Measurements from ENCODE around the gene UPP1.
A peak's percentile ranks its signal among the peaks of the same experiment; 100 is the strongest.

Gene UPP1

DNA sequence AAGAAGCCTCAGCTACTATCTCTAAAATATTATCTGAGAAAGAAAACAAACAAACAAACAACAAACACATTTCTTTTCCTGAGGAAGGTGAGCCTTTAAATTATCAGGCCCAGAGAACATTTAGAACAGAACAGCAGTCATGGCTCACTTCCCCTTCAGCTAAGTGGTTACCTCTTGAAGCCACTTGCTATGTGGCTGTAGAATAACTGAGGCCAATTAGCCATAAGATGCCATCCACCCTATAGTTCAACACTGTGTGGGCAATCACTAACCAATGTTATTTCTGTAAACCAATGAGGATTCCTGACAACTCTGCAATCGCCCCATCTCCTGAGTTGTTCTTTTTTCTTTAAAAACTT lies 3.7 kb upstream of the UPP1 start:
- no peak for DNase-seq (ENCODE audit: low read depth, low spot score)

GRCh38 chr7:48085942-48086341 lies 3.1 kb upstream of the UPP1 start:
- DNase-seq (ENCODE audit: low read depth, low spot score), result no peak

GRCh38 chr7:48087349-48087748 lies 1.7 kb upstream of the UPP1 start:
- DNase-seq (ENCODE audit: low read depth, low spot score), result no peak

GRCh38 chr7:48088559-48089045 lies 463 bp upstream of the UPP1 start:
- peak; percentile 96 for DNase-seq (ENCODE audit: low read depth, low spot score)

DNA sequence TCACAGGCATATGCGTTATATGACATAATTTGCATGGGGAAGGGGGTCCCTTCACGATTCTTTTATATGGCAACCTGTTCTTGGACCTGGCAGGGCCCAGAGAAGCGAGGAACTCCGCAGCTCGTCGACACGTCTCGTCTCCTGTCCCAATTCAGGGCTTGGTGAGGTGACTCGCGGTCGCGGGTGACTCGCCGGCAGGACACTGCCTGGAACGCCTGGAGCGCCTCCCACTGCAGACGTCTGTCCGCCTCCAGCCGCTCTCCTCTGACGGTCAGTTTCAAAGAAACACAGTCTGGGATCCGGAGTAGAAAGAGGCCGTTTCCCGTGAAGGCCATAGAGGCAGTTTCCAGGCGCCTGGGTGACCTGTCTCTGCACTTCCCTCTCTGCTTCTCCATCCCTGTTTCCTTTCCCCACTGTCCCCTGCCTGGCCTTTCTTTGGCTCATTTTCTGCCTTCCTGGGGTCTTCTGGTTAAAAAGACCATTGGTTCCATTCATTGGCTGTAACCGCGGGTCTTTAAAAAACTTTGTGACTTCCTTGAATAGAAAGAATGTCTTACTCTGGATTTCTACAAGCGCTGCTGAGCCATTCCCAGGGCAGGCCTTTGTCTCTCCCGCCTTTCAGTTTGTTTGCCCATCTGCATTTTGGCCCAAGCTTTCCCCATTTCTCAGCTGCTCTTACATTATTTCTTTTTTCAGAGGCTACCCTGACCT lies 1.2 kb downstream of the UPP1 start:
- DNase-seq (ENCODE audit: low read depth, low spot score), result peak; percentile 65

- no peak for DNase-seq (ENCODE audit: low read depth, low spot score)
Observed at GRCh38 chr7:48091506-48092433, 2.7 kb downstream of the UPP1 start.

DNA sequence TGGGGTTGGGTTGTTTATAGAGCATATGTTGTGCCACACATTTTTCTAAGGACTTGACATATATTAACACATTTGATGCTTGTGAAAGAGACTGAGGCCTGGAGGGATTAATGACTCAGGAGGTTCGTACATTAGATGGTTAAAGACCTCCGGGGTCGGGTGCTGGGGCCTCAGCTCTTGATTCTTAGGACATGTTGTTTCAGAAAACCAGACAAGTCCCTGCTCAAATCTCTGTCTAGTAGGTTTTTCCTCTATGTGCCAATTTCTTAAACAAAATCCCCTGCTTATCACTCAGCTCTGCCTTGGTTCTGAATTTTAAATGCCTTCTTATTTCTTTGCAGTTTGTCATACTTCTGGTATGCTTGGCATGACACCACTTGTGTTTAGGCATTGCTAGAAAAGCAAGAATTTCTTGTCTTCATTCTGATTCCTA lies 5.8 kb downstream of the UPP1 start:
- no peak for DNase-seq (ENCODE audit: low read depth, low spot score)

GRCh38 chr7:48096273-48096672 lies 7.2 kb downstream of the UPP1 start:
- DNase-seq (ENCODE audit: low read depth, low spot score), result no peak

DNA sequence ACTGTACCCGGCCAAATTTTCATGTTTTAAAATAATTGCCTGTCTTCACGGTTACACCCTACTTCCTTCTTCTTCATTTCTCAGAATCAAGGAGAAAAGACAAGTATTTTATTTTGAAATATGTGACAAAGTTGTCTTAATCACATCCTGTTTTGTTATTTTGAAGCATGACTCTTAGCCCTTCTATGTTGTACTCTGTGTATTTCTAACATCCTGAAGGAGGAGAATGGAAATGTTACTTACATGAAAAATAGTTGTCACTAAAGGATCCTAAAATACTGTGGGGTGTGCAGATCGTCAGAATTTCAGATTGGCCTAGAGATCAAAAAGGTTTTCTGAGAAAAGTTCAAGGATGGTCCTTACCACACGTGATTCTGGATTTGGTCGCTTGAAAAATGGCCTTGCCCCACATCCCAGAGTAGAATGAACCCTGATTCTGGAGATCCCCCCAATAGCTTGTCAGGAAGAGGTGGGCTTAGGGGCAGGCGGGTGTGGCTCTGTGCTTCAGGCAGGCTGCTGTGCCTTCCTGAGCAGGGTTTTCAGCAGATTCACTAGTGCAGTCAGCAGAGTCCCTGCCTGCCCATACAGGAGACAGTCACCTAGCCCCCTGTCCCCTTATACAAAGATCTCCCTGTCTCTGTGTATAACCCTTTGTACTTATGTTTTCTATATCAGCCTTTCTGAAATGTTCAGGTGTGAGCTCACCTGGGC lies 8.6 kb downstream of the UPP1 start:
- DNase-seq (ENCODE audit: low read depth, low spot score), result no peak

DNA sequence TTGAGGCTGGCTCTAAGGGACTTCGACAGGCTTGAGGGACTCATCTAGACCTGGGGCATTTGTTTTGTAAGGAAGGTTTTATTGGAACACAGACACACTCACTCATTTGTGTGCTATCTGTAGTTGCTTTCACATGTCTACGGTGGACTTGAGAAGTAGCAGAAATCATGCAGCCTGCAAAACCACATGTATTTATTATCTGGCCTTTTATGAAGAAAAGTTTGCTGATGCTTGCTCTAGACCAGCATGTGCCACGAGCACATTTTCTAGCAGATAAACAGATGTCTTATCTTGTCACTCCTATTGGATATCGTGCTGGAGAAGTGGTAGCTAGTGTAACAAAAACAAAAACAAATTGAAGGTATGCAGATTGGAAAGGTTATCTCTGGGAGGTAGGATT lies 9.8 kb downstream of the UPP1 start:
- no peak for DNase-seq (ENCODE audit: low read depth, low spot score)

GRCh38 chr7:48099781-48100180 lies 10.7 kb downstream of the UPP1 start:
- no peak for DNase-seq (ENCODE audit: low read depth, low spot score)

DNA sequence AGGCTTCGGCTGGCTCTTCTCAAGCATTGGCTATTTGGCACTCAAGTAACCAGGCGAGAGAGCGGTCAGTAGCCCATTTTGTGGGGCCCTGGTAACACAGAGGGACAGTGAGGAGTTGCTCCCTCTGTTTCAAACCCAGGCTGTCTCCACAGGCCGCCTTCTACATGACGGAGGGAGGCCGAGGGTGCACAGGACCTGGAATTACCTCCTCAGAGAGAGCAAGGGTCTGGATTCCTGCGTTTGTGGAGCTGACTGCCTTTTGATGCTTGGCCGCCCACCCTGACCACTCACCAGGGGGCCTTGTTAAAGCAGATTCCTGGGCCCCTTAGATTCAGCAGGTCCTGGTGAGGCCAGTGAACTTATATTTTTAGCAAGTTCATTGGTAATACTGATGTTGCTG lies 12.3 kb downstream of the UPP1 start:
- no peak for DNase-seq (ENCODE audit: low read depth, low spot score)

DNA sequence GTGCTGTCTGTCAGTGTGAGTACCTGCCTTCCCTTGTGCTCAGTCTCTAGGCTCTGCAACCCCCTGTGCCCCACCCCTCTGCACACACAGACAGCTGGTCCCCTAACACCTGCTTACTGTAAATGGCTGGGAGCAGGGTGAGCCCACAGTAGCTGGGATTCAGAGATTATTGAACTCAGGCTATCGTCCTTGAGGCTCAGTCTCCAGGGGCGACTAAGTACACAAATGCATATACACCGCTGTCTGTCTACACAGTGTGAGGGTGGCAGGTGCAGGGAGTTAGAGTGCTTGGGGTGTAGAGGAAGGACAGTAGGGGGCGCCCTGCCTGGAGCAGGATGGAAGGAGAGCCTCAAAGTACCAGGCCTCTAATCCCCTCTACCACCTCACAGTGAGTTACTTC lies 12.9 kb downstream of the UPP1 start:
- DNase-seq (ENCODE audit: low read depth, low spot score), result no peak

- no peak for DNase-seq (ENCODE audit: low read depth, low spot score)
Observed at GRCh38 chr7:48102530-48102929, 13.5 kb downstream of the UPP1 start.

DNA sequence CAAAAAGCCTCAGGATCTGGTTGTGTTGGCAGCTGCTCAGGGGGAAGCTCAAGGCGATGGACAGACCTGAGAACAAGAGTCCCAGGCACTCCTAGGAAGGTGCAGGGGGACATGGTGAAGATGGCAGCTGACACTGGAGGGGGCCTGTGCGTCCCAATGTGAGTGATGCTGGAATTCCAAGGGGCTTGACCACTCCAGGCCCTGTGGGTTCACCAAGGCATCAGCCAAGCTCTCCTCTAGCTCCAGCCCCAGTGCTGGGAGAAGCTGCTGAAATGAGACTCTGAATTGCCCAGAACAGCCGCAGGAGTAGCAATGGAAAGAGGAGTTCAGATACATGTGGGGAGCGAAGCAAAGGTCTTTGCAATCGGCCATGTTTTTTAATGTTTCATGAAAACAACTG lies 16.0 kb downstream of the UPP1 start:
- no peak for DNase-seq (ENCODE audit: low read depth, low spot score)

GRCh38 chr7:48106906-48107659 lies 18.0 kb downstream of the UPP1 start:
- DNase-seq (ENCODE audit: low read depth, low spot score), result no peak

- DNase-seq (ENCODE audit: low read depth, low spot score), result no peak
Observed at GRCh38 chr7:48107926-48108472, 18.9 kb downstream of the UPP1 start.

DNA sequence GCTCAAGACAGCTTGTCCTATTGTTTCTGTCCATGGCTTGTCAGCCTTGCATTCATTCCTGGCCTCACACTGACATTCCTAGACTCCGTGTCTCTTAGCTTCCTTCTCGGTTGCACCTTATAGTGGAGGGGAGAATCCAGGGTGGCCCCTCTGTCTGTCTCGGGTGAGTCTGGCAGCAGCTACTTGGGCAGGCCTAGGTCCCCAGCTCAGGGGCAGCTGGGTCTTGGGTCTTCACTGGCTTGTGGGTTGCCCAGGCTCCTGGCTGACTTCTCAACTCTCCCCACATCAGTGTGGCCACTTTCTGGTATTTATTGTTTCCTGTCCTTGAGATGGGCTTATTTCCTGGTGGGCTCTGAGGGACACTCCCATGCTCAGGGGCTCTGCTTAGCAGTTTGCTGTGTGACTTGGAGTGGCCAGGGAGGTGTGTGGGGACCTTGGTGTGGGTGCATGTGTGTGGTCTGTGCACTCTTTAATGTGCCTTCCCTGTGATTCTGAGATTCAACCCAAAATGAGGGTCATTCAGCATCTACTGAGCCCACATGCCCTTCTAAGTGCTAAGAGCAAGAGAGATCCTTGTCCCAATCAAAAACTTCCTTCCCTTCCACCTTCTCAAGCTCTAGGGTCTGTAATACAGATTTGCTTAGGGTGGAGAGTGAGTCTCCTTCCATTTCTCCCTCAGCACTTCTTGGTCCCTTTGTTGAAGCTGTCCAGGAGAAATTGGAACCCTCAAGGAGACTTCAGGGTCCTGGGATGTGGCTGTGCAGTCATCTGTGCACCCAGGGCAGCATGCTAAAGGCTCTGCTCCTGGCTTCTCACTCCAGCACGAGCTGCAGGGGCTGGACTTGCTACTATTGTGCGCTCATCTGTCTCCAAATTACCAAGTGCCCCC lies 20.1 kb downstream of the UPP1 start:
- no peak for DNase-seq (ENCODE audit: low read depth, low spot score)

GRCh38 chr7:48109848-48110663 lies 21.0 kb downstream of the UPP1 start:
- peak; percentile 85 for DNase-seq (ENCODE audit: low read depth, low spot score)

All from ELF-1 (cell line).